Measurements from ENCODE around the gene FBXL16. TPM values are rescaled to one million over a fixed set of nuclear protein-coding genes. Genes with fewer than 3 reads are reported as not detected.

The FBXL16 gene
- total RNA-seq, 2 experiments from 2014 or later: 12.7 to 14.3 TPM

DNA sequence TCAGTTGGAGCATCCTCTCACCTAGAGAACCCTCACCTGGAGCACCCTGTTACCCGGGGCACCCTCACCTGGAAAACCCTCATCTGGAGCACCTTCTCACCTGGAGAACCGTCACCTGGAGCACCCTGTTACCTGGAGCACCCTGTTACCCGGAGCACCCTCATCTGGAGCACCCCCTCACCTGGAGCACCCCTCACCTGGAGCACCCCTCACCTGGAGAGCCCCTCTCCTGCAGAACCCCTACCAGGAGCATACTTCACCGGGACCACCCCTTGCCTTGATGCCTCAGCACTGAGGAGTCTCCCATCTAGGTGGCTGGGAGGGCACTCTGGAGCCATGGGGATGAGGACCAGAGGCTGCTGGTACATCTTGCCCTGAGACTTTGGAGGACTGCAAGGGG lies 3.4 kb upstream of the FBXL16 start:
- Mint-ChIP-seq H3K27ac (no peak overlapping the region), H3K4me1 (peaks cover 6% of the 10 kb centered on the region), H3K27me3 (peaks cover 46% of the 10 kb centered on the region), H3K36me3 (ENCODE audit: low read depth) (no peaks in the 10 kb centered on the region), H3K9me3 (no peaks in the 10 kb centered on the region), H3K4me3 (no peak overlapping the region)
- ChIA-PET CTCF (no interaction called here), POLR2A (no interaction called here)
- no peak for DNase-seq

DNA sequence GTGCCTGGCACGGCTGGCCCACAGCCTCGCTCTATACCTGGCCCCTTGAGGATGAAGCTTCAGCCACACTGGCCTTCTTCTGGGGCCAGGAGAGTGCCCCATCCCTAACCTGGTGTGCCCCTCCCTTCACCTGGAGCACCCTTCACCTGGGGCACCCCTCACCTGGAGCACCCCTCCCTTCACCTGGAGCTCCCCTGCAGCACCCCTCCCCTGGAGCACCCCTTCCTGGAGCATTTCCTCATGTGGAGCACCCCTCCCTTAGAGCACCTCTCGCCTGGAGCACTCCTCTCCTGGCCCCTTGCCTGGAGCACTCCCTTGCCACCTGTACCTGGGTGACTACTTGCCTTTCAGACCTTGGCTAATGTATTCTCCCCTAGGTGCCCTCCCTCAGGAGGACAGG lies 2.4 kb upstream of the FBXL16 start:
- CTCF ChIA-PET: no interaction called here
- H3K36me3 Mint-ChIP-seq (ENCODE audit: low read depth): no peaks in the 10 kb centered on the region
- H3K4me3 Mint-ChIP-seq: no peak overlapping the region
- H3K4me1 Mint-ChIP-seq: peaks cover 5% of the 10 kb centered on the region
- POLR2A ChIA-PET: no interaction called here
- no peak for DNase-seq
- H3K9me3 Mint-ChIP-seq: no peaks in the 10 kb centered on the region
- H3K27me3 Mint-ChIP-seq: peaks cover 46% of the 10 kb centered on the region
- no peak overlapping the region for H3K27ac Mint-ChIP-seq

DNA sequence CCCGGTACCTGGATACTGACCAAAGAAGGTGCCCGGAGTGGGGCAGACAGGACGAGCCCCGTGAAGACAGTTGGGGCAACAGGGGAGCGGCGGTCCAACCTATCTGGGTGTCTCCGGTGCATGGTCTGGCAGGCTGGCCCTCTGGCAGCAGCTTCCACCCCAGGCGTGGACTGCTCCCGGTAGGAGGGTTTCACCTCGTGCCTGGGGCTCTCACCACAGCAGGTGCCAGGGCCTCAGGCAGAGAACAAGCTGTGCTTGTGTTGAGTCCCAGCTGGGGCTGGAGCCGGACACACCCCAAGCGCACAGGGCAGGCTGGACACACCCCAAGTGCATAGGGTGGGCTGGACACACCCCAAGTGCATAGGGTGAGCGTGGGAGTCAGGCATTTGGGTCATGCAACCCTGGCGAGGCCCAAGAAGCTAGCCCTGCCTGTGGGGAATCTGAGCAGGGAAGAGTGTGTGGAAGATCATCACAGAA lies 1.5 kb upstream of the FBXL16 start:
- ChIA-PET CTCF (no interaction called here), POLR2A (interaction anchor here (0.6 to 0.8 kb wide), 2 partner anchors 81 to 998 kb away, joined by 3 to 4 read pairs; partner anchors contain the start of genes CHTF18 and RPUSD1)
- peaks cover 2% of the 10 kb centered on the region for H3K4me1 Mint-ChIP-seq
- no peak for DNase-seq
- H3K27ac Mint-ChIP-seq: no peak overlapping the region
- H3K27me3 Mint-ChIP-seq: peaks cover 49% of the 10 kb centered on the region
- no peaks in the 10 kb centered on the region for H3K36me3 Mint-ChIP-seq (ENCODE audit: low read depth)
- no peak overlapping the region for H3K4me3 Mint-ChIP-seq
- H3K9me3 Mint-ChIP-seq: no peaks in the 10 kb centered on the region

DNA sequence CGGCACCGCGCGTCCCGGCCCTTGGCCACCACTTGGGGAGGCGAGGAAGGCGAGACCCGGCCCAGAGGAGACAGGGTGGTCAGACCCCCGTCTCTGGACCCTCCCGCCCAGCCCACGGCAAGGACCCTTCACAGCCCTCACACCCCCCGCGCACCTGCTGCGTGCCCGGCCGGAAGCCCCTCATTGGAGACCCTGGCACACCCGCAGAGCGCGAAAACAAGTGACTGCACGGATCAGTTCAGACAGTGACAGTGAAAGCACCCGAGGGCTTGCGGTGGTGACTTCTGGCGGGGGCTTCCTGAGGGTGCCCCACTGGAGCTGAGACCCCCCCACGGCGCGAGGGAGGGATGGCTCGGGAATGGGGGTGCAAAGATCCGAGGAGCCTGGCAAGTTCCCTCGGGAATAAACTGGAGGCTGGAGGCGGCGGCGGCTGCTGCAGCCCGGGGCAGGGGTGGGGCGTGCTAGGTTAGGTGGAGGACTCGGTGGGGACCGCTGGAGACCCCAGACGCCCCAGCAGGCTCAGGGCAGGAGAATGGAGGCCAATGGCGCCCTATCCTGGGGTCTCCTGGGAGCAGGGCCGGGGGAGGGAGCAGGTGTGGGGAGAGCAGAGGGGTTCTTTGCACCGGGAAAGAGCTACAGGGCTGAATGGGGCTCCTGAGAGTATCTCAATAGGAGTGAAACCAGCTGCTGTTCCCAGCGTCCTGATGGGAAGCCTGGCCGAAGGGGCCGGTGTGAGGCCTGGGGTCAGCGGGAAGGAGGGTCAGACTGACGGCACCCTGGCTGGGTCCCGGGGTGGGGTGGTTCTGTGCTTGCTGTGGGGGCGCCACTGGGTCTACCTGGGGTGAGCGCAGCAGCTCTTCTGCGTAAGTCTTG lies 824 bp upstream of the FBXL16 start:
- H3K27me3 Mint-ChIP-seq: peaks cover 51% of the 10 kb centered on the region
- DNase-seq: no peak
- H3K4me1 Mint-ChIP-seq: peaks cover 2% of the 10 kb centered on the region
- H3K9me3 Mint-ChIP-seq: no peaks in the 10 kb centered on the region
- ChIA-PET POLR2A (interaction anchor here (0.6 to 0.8 kb wide), 2 partner anchors 82 to 999 kb away, joined by 3 to 4 read pairs; partner anchors contain the start of genes CHTF18 and RPUSD1), CTCF (no interaction called here)
- peak overlapping the region; percentile 31 for H3K27ac Mint-ChIP-seq
- H3K36me3 Mint-ChIP-seq (ENCODE audit: low read depth): no peaks in the 10 kb centered on the region
- no peak overlapping the region for H3K4me3 Mint-ChIP-seq

DNA sequence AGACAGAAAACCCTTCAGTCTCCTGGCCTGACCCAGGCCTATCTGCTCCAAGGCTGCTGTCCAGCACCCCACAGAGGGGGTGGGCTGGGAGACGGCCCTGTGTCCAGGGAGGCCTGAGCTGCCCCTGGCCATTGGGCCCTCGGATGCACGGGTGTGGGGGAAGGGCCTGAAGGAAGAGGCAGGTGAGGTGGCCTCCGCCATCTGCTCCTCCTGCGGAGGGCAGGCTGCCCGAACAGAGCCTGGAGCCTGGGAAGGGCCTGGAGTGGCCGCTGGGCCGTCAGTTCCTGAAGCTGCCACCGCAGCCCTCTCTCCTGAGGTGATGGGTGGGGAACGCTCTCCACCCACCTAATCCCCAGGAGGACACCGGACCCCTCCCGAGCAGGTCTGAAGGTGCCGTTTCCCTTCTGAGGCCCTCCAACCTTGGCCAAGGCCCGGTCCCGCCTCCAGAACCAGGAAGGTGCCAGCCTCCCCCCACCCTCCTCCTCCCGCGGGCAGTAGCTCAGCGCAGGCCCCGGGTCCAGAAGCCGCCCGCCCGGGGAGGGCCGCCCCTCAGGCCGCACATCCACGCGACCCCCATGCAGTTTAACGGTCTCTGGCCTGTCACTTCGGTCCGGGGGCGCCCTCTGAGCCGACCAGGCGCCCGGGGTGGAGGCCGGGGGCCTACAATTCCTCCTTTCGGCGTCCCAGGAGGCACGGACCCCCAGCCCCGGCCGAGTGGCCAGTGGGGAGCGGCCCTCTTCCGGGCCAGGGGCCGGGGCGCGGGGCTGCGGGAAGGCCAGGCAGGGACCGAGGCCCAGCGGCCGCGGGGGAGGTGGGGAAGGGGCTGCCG lies 835 bp downstream of the FBXL16 start:
- no peak overlapping the region for H3K4me3 Mint-ChIP-seq
- ChIA-PET POLR2A (no interaction called here), CTCF (interaction anchor here (0.8 to 2.8 kb wide), 3 partner anchors 8 to 80 kb away, joined by 3 to 12 read pairs (median 5); no protein-coding TSS in a partner anchor)
- no peaks in the 10 kb centered on the region for H3K36me3 Mint-ChIP-seq (ENCODE audit: low read depth)
- peaks cover 4% of the 10 kb centered on the region for H3K4me1 Mint-ChIP-seq
- no peaks in the 10 kb centered on the region for H3K9me3 Mint-ChIP-seq
- no peak for DNase-seq
- H3K27ac Mint-ChIP-seq: no peak overlapping the region
- peaks cover 55% of the 10 kb centered on the region for H3K27me3 Mint-ChIP-seq

DNA sequence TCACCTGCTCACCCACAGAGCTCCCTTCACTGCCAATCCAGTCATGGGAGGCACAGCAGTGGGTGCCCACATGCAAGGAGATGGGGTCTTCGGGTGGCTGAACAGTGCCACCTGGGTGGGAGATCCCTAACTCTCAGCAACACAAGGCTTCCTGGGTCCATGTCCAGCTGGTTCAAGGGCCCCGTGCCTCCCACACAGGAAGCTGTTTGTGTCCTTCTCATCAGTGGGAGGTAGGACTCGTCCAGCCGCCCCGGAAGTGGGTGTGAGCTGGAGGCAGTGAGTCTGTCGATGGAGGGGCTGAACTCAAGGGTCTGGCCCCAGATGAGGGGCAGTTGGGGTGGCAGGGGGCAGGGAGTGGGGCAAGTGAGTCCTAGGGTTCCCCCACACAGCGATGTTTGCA lies 1.6 kb downstream of the FBXL16 start:
- Mint-ChIP-seq H3K27ac (no peak overlapping the region), H3K4me3 (no peak overlapping the region), H3K9me3 (no peaks in the 10 kb centered on the region), H3K4me1 (peaks cover 9% of the 10 kb centered on the region), H3K36me3 (ENCODE audit: low read depth) (no peaks in the 10 kb centered on the region), H3K27me3 (peaks cover 50% of the 10 kb centered on the region)
- CTCF ChIA-PET: interaction anchor here (0.8 to 2.8 kb wide), 3 partner anchors 9 to 81 kb away, joined by 3 to 12 read pairs (median 5); no protein-coding TSS in a partner anchor
- POLR2A ChIA-PET: no interaction called here
- DNase-seq: no peak

DNA sequence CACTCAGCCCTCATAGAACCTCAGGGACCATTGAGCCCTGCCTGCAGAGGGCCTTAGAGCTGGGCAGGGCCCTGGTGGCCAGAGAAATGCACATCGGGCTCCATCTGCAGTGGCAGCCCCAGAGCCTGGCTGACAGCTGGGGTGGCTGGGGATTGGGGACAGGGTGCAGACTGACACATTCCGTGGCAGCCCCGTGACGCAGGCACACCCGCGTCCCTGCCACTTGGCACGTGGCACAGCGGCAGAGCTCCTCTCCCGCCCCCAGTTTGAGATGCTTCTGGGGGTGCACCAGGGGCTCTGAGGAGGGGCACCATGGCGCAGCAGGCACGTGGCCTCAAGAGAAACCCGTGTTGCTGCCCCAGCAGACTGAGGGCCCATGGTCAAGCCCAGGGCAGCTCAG lies 2.2 kb downstream of the FBXL16 start:
- CTCF ChIA-PET: interaction anchor here (1.0 to 2.8 kb wide), 3 partner anchors 10 to 29 kb away, joined by 3 to 12 read pairs (median 5); partner anchors contain the start of gene HAGHL
- H3K27me3 Mint-ChIP-seq: peaks cover 47% of the 10 kb centered on the region
- peaks cover 12% of the 10 kb centered on the region for H3K4me1 Mint-ChIP-seq
- no peaks in the 10 kb centered on the region for H3K36me3 Mint-ChIP-seq (ENCODE audit: low read depth)
- H3K9me3 Mint-ChIP-seq: no peaks in the 10 kb centered on the region
- DNase-seq: no peak
- POLR2A ChIA-PET: no interaction called here
- no peak overlapping the region for H3K27ac Mint-ChIP-seq
- H3K4me3 Mint-ChIP-seq: no peak overlapping the region

DNA sequence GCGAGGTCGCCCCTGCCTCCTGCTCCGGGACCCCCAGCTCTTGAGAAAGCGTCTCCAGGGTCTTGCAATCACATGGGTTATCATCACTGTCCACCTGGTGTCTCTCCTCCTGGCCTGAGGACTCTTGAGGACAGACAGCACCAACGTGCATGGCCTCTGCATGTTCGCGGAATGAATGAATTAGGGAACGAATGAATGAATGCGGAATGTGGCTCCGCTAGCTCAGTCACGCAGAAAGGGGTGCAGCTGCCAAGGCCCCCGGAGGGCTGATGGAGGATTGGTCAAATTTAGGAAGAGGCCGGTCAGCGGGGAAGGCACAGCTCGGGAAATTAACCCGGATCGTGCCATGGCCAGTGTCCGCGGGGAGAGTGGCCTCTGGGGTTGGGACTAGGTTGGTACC lies 3.3 kb downstream of the FBXL16 start:
- ChIA-PET CTCF (interaction anchor here (0.5 to 2.8 kb wide), 4 partner anchors 11 to 1226 kb away, joined by 3 to 12 read pairs (median 3); no protein-coding TSS in a partner anchor), POLR2A (no interaction called here)
- DNase-seq: no peak
- Mint-ChIP-seq H3K36me3 (ENCODE audit: low read depth) (no peaks in the 10 kb centered on the region), H3K27me3 (peaks cover 39% of the 10 kb centered on the region), H3K9me3 (no peaks in the 10 kb centered on the region), H3K4me3 (no peak overlapping the region), H3K27ac (no peak overlapping the region), H3K4me1 (peaks cover 12% of the 10 kb centered on the region)

DNA sequence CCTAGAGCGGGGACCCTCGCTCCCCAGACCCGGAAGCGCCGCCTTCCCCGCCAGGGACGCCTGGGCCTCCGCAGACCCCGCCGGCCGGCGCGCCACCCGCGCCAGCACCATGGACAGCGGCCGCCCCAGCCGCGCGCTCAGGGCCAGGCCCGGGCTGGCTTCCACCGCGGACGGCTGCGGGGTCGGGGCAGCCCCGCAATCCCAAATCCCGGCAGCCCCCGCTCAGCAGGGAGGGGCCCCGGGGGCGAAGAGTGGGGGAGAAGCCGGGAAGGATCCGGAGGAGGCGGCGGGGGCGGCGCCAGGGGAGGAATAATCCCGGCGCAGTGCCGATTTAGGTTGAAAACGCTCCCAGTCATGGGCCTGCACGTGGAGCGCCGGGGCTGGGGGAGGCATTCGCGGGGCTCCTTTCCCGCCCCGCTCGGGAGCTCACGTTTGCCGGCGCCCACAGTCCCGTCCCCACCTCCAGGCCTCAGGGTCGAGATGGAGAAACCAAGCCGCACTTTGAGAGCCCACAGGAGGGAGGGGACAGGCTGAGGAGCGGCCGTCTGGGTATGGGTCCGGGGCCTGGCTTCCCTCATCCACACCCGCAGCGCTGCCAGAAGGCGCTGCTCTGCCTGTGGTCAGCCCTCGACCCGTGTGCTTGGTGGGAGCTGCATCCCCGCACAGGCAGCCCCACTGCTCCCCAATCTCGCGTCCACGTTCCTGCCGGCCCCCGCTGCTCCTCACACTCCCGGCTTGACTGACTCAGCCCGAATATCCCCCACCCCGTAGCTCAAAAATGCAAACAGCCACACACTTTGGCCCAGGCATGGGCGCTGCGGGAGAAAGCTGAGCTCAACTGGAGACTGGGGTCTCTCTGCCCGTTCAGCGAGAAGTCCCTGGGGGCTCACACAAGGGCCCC lies 4.7 kb downstream of the FBXL16 start:
- Mint-ChIP-seq H3K27me3 (peaks cover 27% of the 10 kb centered on the region), H3K4me3 (no peak overlapping the region), H3K4me1 (peaks cover 14% of the 10 kb centered on the region), H3K27ac (no peak overlapping the region), H3K36me3 (ENCODE audit: low read depth) (no peaks in the 10 kb centered on the region), H3K9me3 (no peaks in the 10 kb centered on the region)
- DNase-seq: peak; percentile 41
- ChIA-PET POLR2A (no interaction called here), CTCF (interaction anchor here (1.0 to 1.3 kb wide), 2 partner anchors 11 kb away, joined by 3 to 4 read pairs; partner anchors contain the start of gene WDR24)

DNA sequence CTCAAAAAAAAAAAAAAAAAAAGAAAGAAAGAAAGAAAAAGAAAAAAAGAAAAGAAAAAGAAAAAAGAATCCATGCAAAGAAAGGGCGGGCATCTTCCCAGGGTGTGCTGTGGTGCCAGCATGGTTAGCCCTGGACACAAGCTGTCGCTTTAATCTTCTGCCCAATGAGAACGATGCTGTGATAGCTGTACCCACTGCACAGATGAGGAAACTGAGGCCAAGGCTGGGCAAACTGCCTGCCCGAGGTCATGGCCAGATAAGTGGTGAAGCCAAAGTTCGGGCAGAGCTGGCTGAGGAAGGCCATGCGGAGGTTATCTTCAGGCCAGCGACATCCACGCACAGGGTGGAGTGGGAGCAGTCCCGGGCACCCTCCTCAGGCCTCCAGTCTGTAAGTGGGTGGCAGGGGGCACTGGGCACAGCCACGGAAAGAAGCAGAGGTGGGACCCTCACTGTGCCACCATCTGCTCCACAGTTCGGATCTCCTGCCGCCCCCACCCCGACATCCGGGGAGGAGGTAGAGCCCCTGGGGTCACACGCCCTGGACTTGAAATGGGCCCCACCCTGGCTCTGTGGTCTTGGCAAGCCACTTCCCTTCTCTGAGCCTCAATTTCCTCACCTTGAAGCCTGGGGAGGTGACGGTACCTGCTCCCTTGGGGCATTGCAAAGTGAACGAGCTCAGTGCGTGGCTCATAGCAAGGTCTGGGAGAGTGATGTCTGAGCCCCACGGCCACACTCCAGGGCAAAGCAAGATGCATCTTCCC lies 6.5 kb downstream of the FBXL16 start:
- CTCF ChIA-PET: no interaction called here

DNA sequence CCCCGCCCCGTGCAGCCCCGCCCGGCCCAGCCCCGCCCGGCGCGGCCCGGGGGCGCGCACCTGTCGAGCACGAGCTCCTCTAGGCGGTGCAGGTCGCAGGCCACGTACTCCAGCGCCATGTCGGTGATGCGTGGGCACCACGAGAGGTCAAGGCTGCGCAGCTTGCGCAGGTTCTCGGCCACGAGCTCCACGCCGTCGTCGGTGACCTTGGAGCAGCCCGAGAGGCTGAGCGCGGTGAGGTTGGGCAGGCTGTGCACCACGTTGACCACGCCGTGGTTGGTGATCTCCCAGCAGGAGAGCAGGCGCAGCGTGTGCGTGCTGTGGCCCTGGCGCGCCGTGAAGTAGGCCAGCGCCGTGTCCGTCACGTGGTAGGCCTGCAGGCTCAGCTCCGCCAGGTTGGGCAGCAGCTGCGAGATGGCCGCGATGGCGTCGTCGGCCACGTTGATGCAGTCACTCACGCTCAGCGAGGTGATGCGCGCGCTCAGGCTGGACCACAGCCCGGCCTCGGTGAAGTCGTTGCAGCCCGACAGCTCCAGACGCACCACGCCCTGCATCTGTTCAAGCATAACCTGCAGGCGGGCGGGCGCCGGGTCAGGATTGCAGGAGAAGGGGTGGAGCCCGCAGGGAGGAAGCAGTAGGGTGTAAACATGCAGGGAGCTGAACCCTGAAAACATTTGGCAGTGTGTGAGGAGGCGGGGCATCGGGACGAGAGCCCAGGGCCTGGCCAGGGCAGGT lies 10.1 kb downstream of the FBXL16 start:
- CTCF ChIA-PET: interaction anchor here (0.8 to 2.1 kb wide), 6 partner anchors 10 to 28 kb away, joined by 3 to 7 read pairs (median 4); partner anchors contain the start of gene METRN
- POLR2A ChIA-PET: interaction anchor here (0.5 to 1.0 kb wide), 2 partner anchors 26 to 311 kb away, joined by 3 read pairs; no protein-coding TSS in a partner anchor

More for the DNA sequence above, 6.5 kb downstream of the FBXL16 start:
- Mint-ChIP-seq H3K4me3 (peak overlapping the region; percentile 45), H3K27me3 (peaks cover 25% of the 10 kb centered on the region), H3K4me1 (peaks cover 22% of the 10 kb centered on the region), H3K36me3 (ENCODE audit: low read depth) (no peaks in the 10 kb centered on the region), H3K27ac (no peak overlapping the region), H3K9me3 (no peaks in the 10 kb centered on the region)
- peak; percentile 35 for DNase-seq
- POLR2A ChIA-PET: no interaction called here

More for the DNA sequence above, 10.1 kb downstream of the FBXL16 start:
- peak overlapping the region; percentile 87 for H3K27ac Mint-ChIP-seq
- H3K36me3 Mint-ChIP-seq (ENCODE audit: low read depth): peaks cover 4% of the 10 kb centered on the region
- H3K4me1 Mint-ChIP-seq: peaks cover 30% of the 10 kb centered on the region
- DNase-seq: peak; percentile 65
- H3K9me3 Mint-ChIP-seq: no peaks in the 10 kb centered on the region
- H3K4me3 Mint-ChIP-seq: peak overlapping the region; percentile 75
- H3K27me3 Mint-ChIP-seq: peaks cover 17% of the 10 kb centered on the region

Data from activated CD4-positive, alpha-beta T cell treated with anti-CD3 and anti-CD28 coated beads, Interleukin-2, amount 10 ng/mL, durations not matched to agents 7 days and 5 days (primary cell).